GM18519 (cell line): Measurements from ENCODE around the gene GLCE.
"Not testable (repeated sequence)": the region's sequence is repeated elsewhere in the genome, so short reads cannot be mapped to it uniquely, and the experiment has no call there.

Experiments
- ATAC-seq: cut with Tn5 transposase; IDR thresholded peaks from one replicate; pipeline ENCODE4 v1.9.1; 2021; ENCODE audit warnings: mild to moderate bottlenecking, moderate library complexity; ENCODE audit not compliant: unreplicated experiment, low FRiP score

Gene GLCE

GRCh38 chr15:69293741-69294615 lies 133.5 kb downstream of the GLCE start:
- ATAC-seq = no peak

DNA sequence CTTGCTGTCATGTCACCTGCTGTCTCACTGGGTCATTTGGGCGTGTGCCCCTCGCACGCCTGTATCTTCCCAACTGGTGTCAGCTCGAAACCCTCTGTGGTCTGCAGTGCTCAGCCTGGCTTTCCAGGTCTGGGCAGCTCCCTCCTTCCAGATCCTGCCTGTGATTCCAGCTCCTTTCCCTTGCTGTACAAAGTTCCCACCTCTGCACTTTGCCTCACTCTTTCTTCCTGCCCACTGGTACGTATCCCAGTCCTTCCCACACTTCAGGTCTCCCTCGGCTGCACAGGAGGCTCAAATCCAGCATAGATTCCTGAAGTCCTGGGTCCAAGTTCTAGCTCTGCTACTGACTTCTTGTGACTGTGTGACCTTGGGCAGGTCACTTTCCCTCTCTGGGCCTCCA lies 136.2 kb downstream of the GLCE start:
- ATAC-seq = no peak

DNA sequence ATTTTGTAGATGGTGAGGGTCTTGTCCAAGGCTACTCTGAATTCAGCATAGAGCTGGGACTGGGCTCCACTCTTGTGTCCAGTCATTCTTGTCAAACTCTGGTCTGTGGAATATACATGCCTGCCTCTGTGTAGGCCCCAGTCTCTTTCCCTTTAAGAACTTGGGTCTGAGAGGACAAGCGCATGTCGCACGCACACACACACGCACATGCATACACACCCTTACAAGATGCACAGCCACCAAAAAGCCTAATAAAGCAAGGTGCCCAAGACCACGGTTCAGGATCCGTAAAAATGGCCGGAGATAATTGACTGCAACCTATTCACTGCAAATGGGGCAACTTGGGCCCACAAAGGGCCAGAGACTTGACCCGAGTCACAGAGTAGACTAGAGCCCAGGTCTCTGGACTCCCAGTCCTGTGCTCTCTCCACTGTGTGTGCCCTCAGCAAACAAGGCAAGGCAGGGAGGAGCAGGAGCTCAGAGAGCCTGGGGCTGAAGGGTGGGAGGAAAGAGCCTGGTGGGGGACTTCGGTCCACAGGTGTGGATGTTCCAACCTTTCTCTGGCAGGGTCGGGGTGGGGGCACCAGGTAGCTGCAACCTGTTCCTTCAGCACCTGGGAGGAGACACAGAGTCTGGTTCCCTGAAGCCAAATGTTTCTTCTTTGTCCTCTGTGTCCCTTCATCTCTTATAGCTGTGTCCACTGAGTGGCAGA lies 137.4 kb downstream of the GLCE start:
- no peak for ATAC-seq

- ATAC-seq = no peak
Measured at GRCh38 chr15:69298354-69298696, 137.9 kb downstream of the GLCE start.

GRCh38 chr15:69298697-69299441 lies 138.4 kb downstream of the GLCE start, which contains the start of gene PAQR5:
TSS of gene PAQR5 (plus strand) at chr15:69298912. CDS start at chr15:69360081, 61,169 bp downstream.
- ATAC-seq = no peak

- ATAC-seq = no peak
Measured at GRCh38 chr15:69299451-69299886, 139.0 kb downstream of the GLCE start.

DNA sequence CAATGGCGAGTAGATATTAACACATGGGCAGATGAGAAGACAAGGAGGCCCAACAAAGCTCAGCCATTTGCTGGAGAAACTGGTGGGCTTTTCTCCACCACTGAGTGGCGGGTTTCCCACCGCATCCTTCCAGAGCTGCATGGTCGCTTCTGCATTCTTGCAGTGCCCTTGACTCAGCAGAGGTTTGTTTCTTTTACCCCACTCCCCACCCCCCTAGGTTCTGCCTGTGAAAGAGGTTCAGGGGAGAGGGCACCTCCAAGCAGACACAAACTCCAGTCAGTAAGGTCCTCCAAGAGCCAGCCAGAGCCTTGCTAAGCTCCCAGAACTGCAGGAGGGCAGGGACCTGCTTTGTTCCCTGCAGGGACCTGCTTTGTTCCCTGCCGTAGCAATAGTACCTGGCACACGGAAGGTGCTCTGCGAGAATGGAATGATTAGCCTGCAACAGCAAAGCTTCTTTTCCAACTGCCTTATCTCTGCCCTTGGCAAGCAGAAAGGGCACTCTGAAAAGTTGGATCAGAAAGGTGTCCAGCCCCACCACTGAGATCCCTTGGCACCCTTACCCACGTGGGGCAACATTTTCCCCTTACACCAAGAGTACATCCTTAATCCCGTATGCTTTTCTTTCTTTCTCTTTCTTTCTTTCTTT lies 139.6 kb downstream of the GLCE start:
- no peak for ATAC-seq

DNA sequence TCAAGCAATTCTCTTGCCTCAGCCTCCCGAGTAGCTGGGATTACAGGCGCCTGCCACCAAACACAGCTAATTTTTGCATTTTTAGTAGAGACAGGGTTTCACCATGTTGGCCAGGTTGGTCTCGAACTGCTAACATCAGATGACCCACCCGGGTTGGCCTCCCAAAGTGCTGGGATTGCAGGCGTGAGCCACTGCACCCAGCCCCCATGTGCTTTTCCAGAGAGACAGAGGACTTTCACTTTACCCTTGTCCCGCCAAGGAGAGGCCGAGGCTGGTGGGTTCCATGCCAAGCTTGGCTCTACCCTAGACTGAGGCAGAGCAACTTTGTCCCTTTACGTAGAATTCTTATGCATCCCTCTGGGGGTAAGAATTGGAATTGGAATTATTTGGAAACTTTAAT lies 140.7 kb downstream of the GLCE start:
- not testable (repeated sequence) for ATAC-seq

GRCh38 chr15:69302087-69302486 lies 141.7 kb downstream of the GLCE start:
- ATAC-seq = not testable (repeated sequence)

GRCh38 chr15:69302929-69303328 lies 142.5 kb downstream of the GLCE start:
- ATAC-seq = no peak

DNA sequence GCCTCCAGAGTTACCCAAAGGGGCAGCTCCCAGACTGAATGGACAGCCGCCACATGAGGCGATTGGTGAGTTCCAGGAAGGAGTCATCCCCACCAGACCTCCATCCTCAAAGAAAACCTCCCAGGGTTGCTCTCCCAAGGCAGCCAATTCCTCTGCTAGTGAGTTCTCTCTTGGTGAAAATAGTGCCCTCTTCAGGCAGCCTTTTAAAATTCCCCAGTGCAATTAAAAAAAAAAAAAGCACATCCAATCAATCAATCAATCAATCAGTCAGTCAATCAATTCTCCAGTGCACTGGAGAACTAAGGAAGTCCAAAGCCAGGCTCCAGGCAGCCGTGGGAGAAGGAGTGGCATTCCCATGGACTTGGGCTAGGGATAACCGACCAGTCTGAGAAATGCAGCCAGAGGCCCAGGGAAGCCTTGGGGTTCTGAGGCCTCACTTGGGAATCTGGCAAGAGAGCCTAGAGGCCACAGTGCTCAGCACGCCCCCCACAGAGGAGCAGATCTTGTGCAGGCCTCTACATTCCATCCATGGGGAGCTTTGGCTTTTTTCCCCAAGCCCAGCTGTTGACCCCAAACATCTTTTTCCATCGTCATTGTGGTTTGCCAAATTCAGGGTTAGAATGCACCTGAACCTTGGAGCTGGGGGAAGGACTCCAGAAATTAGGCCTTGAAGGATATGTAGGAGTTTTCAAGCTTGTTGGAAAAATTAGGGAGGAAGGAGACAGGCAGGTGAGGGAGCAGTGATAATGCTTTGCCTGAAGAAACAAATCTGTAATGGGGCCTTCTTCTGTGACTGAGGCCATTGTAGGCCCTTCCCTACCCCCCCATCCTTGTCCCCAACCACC lies 143.1 kb downstream of the GLCE start:
- no peak for ATAC-seq

DNA sequence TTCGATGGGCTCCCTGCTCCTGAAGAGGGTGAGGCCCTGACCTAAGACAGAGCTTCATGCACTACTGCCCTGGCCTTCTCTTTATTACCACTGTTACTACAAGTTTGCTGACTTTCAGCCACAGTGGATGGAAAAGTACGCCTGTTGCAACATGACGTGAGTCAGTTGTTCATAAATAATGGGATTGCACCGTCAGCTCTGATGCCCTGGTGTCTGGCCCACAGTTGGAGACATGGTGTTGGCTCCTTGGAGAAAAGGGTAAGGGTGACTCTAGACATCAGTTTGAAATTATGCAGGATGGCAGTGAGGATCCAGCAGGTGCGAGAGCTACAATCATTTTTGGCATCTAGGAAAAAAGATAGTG lies 143.7 kb downstream of the GLCE start:
- no peak for ATAC-seq

GRCh38 chr15:69305204-69305931 lies 144.9 kb downstream of the GLCE start:
- no peak for ATAC-seq

- ATAC-seq = no peak
Measured at GRCh38 chr15:69305933-69306568, 145.6 kb downstream of the GLCE start.

DNA sequence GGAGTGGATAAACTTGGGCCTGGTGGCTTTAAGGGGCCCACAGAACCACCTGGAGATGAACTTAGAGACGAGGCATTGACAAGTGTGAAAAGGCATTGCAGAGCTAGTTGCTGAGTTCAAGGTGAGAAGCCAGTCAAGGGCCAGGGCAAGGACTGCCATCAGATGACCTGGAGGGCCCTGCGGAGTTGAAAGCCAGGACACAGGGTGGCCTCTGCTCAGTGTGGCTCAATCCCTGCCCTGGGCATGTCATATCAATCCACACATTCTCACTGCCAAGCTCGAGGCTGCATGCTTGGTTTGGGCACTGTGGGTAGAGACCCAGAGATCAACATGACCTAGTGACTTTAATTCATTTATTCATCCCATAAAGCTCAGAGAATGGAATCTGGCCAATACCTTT lies 147.5 kb downstream of the GLCE start:
- ATAC-seq = no peak

- no peak for ATAC-seq
Measured at GRCh38 chr15:69308949-69309348, 148.5 kb downstream of the GLCE start.

DNA sequence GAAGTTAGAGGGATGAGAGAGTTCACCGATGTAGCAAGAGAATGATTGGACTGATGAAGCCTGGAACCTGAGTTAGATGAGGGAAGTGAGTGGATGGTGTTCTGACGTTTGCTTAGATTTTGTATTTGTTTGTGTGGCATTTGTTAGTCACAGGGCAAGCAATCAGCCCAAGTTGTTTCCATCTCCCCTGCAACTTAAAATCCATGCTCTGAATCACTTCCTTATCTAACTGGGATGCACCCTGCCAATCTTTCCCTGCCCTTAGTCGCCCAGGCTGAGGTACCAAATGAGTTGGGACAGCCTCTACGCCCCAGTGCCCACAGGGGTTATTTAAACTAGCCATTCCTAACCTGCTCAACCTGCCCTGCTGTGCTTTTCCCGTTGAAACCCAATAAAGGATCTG lies 150.9 kb downstream of the GLCE start:
- ATAC-seq = no peak

- no peak for ATAC-seq
Measured at GRCh38 chr15:69313432-69314000, 153.1 kb downstream of the GLCE start.
